HL-60 (cell line): ENCODE results near the gene PHLDB2.

Source experiments
- DNase-seq, 2 experiments: peaks; one replicate each; pipeline ENCODE4 v3.0.0-alpha.2; 2010 to 2020; ENCODE audit warnings: low read depth in 1 of 2, low spot score in 1 of 2
- H3K27ac ChIP-seq: fragments of 250-450 bp; sonication (Bioruptor Pico); replicated peaks from 2 replicates; pipeline ENCODE4 v1.5.1; 2020; ENCODE audit warnings: mild to moderate bottlenecking, moderate library complexity
- H3K27me3 ChIP-seq: fragments of 250-450 bp; sonication (Bioruptor Pico); 2 replicates; pipeline ENCODE4 v1.5.1; 2021; ENCODE audit warnings: mild to moderate bottlenecking, moderate library complexity; ENCODE audit not compliant: insufficient read depth, poor library complexity, severe bottlenecking
- H3K4me3 ChIP-seq: replicated peaks from 2 replicates; pipeline ENCODE4 v1.5.1; 2011; ENCODE audit warnings: mild to moderate bottlenecking, control low read depth, low read length; ENCODE audit not compliant: insufficient read depth
- GABPA ChIP-seq: IDR thresholded peaks from 2 replicates; pipeline ENCODE4 v1.6.1; 2012; ENCODE audit warnings: low read depth
- POLR2AphosphoS5 ChIP-seq: IDR thresholded peaks from 2 replicates; pipeline ENCODE4 v1.6.1; 2012; ENCODE audit warnings: low read depth
- REST ChIP-seq: IDR thresholded peaks from 2 replicates; pipeline ENCODE4 v1.6.1; 2012; ENCODE audit warnings: low read depth; ENCODE audit not compliant: insufficient replicate concordance
- SPI1 ChIP-seq: IDR thresholded peaks from 2 replicates; pipeline ENCODE4 v1.6.1; 2012; ENCODE audit warnings: low read depth, mild to moderate bottlenecking, borderline replicate concordance
- TF ChIP-seq, protein P1 (sequence below): IDR thresholded peaks from one replicate; pipeline ENCODE4 v1.5.1; 2011; ENCODE audit warnings: low read length, control low read depth, inconsistent platforms; ENCODE audit not compliant: insufficient read depth

Gene PHLDB2

DNA sequence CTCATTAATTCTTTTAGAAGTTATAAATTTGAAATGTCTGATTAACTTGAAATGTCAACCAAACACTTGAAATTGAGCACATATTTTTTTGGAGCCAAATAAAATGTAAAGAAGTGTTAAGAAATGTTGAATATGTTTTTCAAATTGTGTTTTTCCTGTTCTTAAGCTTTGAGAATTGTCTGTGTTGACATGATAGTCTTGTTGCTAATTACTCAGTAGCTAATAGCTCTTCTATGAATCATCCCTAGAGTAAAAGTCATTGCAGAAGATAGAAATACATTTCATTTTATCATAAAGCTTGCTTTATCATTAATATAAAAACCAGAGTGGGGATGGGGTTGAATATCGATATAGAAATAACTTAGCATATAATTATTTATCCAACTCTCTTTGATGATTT lies 77.9 kb downstream of the PHLDB2 start:
- Histone ChIP-seq H3K4me3 (no peak overlapping the region), H3K27me3 (peaks cover 3% of the 10 kb centered on the region), H3K27ac (no peak overlapping the region)
- TF ChIP-seq REST: no peak
- DNase-seq: no peak

- no peak for DNase-seq
- H3K27ac ChIP-seq: no peak overlapping the region
- peaks cover 3% of the 10 kb centered on the region for H3K27me3 ChIP-seq
- TF ChIP-seq GABPA (no peak), POLR2AphosphoS5 (no peak)
- H3K4me3 ChIP-seq: no peak overlapping the region
These were observed 78.8 kb downstream of the PHLDB2 start for GRCh38 chr3:111937871-111938270.

DNA sequence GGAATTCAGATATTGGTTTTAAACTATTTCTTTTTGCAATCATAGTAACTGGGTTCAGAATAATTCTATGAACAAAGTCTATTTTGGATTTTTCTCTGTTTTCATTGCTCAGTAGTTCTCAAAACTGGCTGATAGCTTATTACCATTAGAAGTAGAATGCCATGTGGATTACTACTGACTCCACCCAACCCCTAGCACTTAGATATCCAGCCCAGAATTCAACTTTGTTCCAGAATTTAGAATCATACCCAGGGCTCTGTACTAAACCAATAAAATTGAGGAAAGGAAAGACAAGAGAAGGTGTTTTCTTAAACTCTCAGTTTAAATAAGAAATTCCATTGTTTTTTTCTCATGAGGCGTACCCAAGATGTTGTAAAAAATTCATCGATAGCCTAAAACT lies 80.8 kb downstream of the PHLDB2 start:
- TF ChIP-seq SPI1 (no peak), REST (no peak), GABPA (no peak), POLR2AphosphoS5 (no peak)
- TF ChIP-seq, protein P1, sequence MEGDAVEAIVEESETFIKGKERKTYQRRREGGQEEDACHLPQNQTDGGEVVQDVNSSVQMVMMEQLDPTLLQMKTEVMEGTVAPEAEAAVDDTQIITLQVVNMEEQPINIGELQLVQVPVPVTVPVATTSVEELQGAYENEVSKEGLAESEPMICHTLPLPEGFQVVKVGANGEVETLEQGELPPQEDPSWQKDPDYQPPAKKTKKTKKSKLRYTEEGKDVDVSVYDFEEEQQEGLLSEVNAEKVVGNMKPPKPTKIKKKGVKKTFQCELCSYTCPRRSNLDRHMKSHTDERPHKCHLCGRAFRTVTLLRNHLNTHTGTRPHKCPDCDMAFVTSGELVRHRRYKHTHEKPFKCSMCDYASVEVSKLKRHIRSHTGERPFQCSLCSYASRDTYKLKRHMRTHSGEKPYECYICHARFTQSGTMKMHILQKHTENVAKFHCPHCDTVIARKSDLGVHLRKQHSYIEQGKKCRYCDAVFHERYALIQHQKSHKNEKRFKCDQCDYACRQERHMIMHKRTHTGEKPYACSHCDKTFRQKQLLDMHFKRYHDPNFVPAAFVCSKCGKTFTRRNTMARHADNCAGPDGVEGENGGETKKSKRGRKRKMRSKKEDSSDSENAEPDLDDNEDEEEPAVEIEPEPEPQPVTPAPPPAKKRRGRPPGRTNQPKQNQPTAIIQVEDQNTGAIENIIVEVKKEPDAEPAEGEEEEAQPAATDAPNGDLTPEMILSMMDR: no peak
- H3K27ac ChIP-seq: no peak overlapping the region

DNA sequence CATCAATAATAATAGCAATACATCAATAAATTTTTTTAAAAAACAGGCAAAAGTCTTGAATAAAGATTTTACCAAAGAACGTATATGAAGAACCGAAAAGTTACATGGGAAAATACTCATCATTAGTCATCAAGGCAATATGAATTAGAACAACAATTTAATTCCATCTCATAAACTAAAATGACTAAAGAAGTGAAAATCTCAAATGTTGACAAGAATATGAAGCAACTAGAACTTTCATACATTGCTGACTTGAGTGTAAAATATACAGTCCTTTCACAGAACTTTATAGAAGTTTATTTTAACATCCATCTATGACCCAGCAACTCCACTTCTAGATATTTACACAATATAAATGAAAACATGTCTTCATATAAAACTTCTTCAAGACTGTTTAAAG lies 84.5 kb downstream of the PHLDB2 start:
- TF ChIP-seq REST: no peak
- no peak for TF ChIP-seq POLR2AphosphoS5
- TF ChIP-seq, protein P1: no peak
- TF ChIP-seq SPI1: no peak
- TF ChIP-seq GABPA: no peak
- Histone ChIP-seq H3K4me3 (no peak overlapping the region), H3K27ac (no peak overlapping the region), H3K27me3 (no peaks in the 10 kb centered on the region)
- no peak for DNase-seq

More for the DNA sequence above, 80.8 kb downstream of the PHLDB2 start:
- Histone ChIP-seq H3K27me3 (no peaks in the 10 kb centered on the region), H3K4me3 (no peak overlapping the region)
- DNase-seq: no peak
